ENCODE data around the gene SUPT20H. TPM values are rescaled to one million over a fixed set of nuclear protein-coding genes. Genes with fewer than 3 reads are reported as not detected.

The SUPT20H gene
- total RNA-seq, 1 experiment from 2014 or later, result 16.8 TPM

- H3K9ac ChIP-seq (ENCODE audit: low read length), result no peak overlapping the region
- H3F3A ChIP-seq (ENCODE audit: low read length, unreplicated experiment), result no peaks in the 10 kb centered on the region
- intact Hi-C loops (cut with micrococcal nuclease), result no loop called here
- ChIA-PET POLR2A (ENCODE audit: unreplicated experiment) (no interaction called here), CTCF (interaction anchor here (0.7 to 0.8 kb wide), 2 partner anchors 102 to 115 kb away, joined by 4 to 9 read pairs; no protein-coding TSS in a partner anchor)
- ATAC-seq (no peak), DNase-seq (no peak)
- no peak for TF ChIP-seq EZH2phosphoT487 (IDR thresholded peaks at IDR 0.05; ENCODE audit: borderline replicate concordance, low read length)
- no peak for TF ChIP-seq EZH2 (IDR thresholded peaks at IDR 0.05; ENCODE audit: low read length, unreplicated experiment)
- no peak for TF ChIP-seq CTCF (conservative IDR thresholded peaks at IDR 0.05; ENCODE audit: low read depth, low read length)
- H3K9me3 ChIP-seq (ENCODE audit: low read length), result no peaks in the 10 kb centered on the region
- H3K27me3 ChIP-seq (ENCODE audit: low read length), result no peaks in the 10 kb centered on the region
- H3K4me2 ChIP-seq (ENCODE audit: low read length), result no peak overlapping the region
- H3K4me1 ChIP-seq (ENCODE audit: insufficient read depth, low read length), result no peaks in the 10 kb centered on the region
- H3K36me3 ChIP-seq (ENCODE audit: low read depth, low read length), result peaks cover 11% of the 10 kb centered on the region; the same call in 1 of the 2 replicates
- no peaks in the 10 kb centered on the region for H3K79me2 ChIP-seq (ENCODE audit: low read length)
- no peaks in the 10 kb centered on the region for H4K20me1 ChIP-seq (ENCODE audit: low read length)
- H3K9me2 ChIP-seq (replicated peaks; ENCODE audit: low read length), result no peaks in the 10 kb centered on the region
- BruUV-seq (replicated peaks), result no TSS peak
- H3K4me3 ChIP-seq (ENCODE audit: low read length), result no peak overlapping the region
- no peak overlapping the region for H2AFZ ChIP-seq (ENCODE audit: low read length)
- no peak overlapping the region for H3K27ac ChIP-seq (ENCODE audit: low read length)
These were observed 86.5 kb downstream of the SUPT20H start for GRCh38 chr13:36973009-36973408.

- H3K9me2 ChIP-seq (replicated peaks; ENCODE audit: low read length), result no peaks in the 10 kb centered on the region
- ChIA-PET CTCF (no interaction called here), POLR2A (ENCODE audit: unreplicated experiment) (no interaction called here)
- TF ChIP-seq EZH2 (IDR thresholded peaks at IDR 0.05; ENCODE audit: low read length, unreplicated experiment) (no peak), CTCF (conservative IDR thresholded peaks at IDR 0.05; ENCODE audit: low read depth, low read length) (no peak), EZH2phosphoT487 (IDR thresholded peaks at IDR 0.05; ENCODE audit: borderline replicate concordance, low read length) (no peak)
- H3K9me3 ChIP-seq (ENCODE audit: low read length), result no peaks in the 10 kb centered on the region
- H3K4me2 ChIP-seq (ENCODE audit: low read length), result peak overlapping the region; percentile 78
- peaks cover 5% of the 10 kb centered on the region for H3F3A ChIP-seq (ENCODE audit: low read length, unreplicated experiment)
- no peaks in the 10 kb centered on the region for H3K79me2 ChIP-seq (ENCODE audit: low read length)
- H3K4me1 ChIP-seq (ENCODE audit: insufficient read depth, low read length), result peaks cover 15% of the 10 kb centered on the region
- peak overlapping the region; percentile 51 for H3K27ac ChIP-seq (ENCODE audit: low read length)
- peaks cover 18% of the 10 kb centered on the region; the same call in 1 of the 2 replicates for H3K36me3 ChIP-seq (ENCODE audit: low read depth, low read length)
- BruUV-seq (replicated peaks), result no TSS peak
- DNase-seq (no peak), ATAC-seq (no peak)
- H4K20me1 ChIP-seq (ENCODE audit: low read length), result no peaks in the 10 kb centered on the region
- intact Hi-C loops (cut with micrococcal nuclease), result no loop called here
- no peak overlapping the region for H2AFZ ChIP-seq (ENCODE audit: low read length)
- H3K4me3 ChIP-seq (ENCODE audit: low read length), result no peak overlapping the region
- H3K9ac ChIP-seq (ENCODE audit: low read length), result no peak overlapping the region
- no peaks in the 10 kb centered on the region for H3K27me3 ChIP-seq (ENCODE audit: low read length)
These were observed 93.1 kb downstream of the SUPT20H start for GRCh38 chr13:36966404-36966803.

- Histone ChIP-seq H3K4me1 (ENCODE audit: insufficient read depth, low read length) (peaks cover 15% of the 10 kb centered on the region), H3K9ac (ENCODE audit: low read length) (no peak overlapping the region), H3K9me2 (replicated peaks; ENCODE audit: low read length) (no peaks in the 10 kb centered on the region), H3F3A (ENCODE audit: low read length, unreplicated experiment) (peaks cover 5% of the 10 kb centered on the region), H3K9me3 (ENCODE audit: low read length) (no peaks in the 10 kb centered on the region), H3K79me2 (ENCODE audit: low read length) (no peaks in the 10 kb centered on the region), H3K27me3 (ENCODE audit: low read length) (no peaks in the 10 kb centered on the region), H2AFZ (ENCODE audit: low read length) (no peak overlapping the region), H3K27ac (ENCODE audit: low read length) (peak overlapping the region; percentile 51), H4K20me1 (ENCODE audit: low read length) (no peaks in the 10 kb centered on the region), H3K36me3 (ENCODE audit: low read depth, low read length) (peaks cover 18% of the 10 kb centered on the region; the same call in 1 of the 2 replicates), H3K4me2 (ENCODE audit: low read length) (peak overlapping the region; percentile 78), H3K4me3 (ENCODE audit: low read length) (no peak overlapping the region)
- ChIA-PET POLR2A (ENCODE audit: unreplicated experiment) (no interaction called here), CTCF (no interaction called here)
- DNase-seq (peak; percentile 85), ATAC-seq (peak; percentile 100)
- BruUV-seq (replicated peaks), result no TSS peak
- intact Hi-C loops (cut with micrococcal nuclease), result no loop called here
- TF ChIP-seq CTCF (conservative IDR thresholded peaks at IDR 0.05; ENCODE audit: low read depth, low read length), result no peak
- no peak for TF ChIP-seq EZH2phosphoT487 (IDR thresholded peaks at IDR 0.05; ENCODE audit: borderline replicate concordance, low read length)
- no peak for TF ChIP-seq EZH2 (IDR thresholded peaks at IDR 0.05; ENCODE audit: low read length, unreplicated experiment)
These were observed 93.7 kb downstream of the SUPT20H start for GRCh38 chr13:36965767-36966166.
